Glutamatergic neuron (in vitro differentiated cells): Measurements from ENCODE around the gene ING1. TPM values are rescaled to one million over a fixed set of nuclear protein-coding genes. Genes with fewer than 3 reads are reported as not detected.

Experiments used
- DNase-seq: peaks from one replicate; pipeline ENCODE4 v3.0.0; 2022
- H3K27ac Mint-ChIP-seq: one replicate; pipeline ENCODE4 v1.8.0; 2020; ENCODE audit warnings: mild to moderate bottlenecking, mixed read lengths, inconsistent platforms; ENCODE audit not compliant: unreplicated experiment
- H3K27me3 Mint-ChIP-seq: one replicate; pipeline ENCODE4 v1.8.0; 2020; ENCODE audit warnings: mild to moderate bottlenecking, moderate library complexity, mixed read lengths, inconsistent platforms; ENCODE audit not compliant: unreplicated experiment
- H3K36me3 Mint-ChIP-seq: one replicate; pipeline ENCODE4 v1.8.0; 2020; ENCODE audit warnings: mild to moderate bottlenecking, mixed read lengths, inconsistent platforms; ENCODE audit not compliant: unreplicated experiment
- H3K4me1 Mint-ChIP-seq: one replicate; pipeline ENCODE4 v1.8.0; 2020; ENCODE audit warnings: mild to moderate bottlenecking, low read depth, mixed read lengths, inconsistent platforms; ENCODE audit not compliant: unreplicated experiment
- H3K4me3 Mint-ChIP-seq: one replicate; pipeline ENCODE4 v1.8.0; 2020; ENCODE audit warnings: mild to moderate bottlenecking, mixed read lengths, inconsistent platforms; ENCODE audit not compliant: unreplicated experiment
- H3K9me3 Mint-ChIP-seq: one replicate; pipeline ENCODE4 v1.8.0; 2020; ENCODE audit warnings: mild to moderate bottlenecking, moderate library complexity, mixed read lengths, inconsistent platforms; ENCODE audit not compliant: unreplicated experiment
- total RNA-seq: library from RNA; stranded (reverse); fragmentation: NEBNext Ultra II Directional; extraction: Animal tissue kit (Norgen Biotek cat#: 25700); gene quantifications from one replicate; pipeline ENCODE4 v1.2.1, GENCODE V29; 2021; ENCODE audit not compliant: unreplicated experiment
- TF ChIP-seq, protein P1 (sequence below): fragments of 200-600 bp; sonication (generic); IDR thresholded peaks from one replicate; pipeline ENCODE4 v1.5.0; 2021; ENCODE audit not compliant: partially characterized antibody, unreplicated experiment

The ING1 gene
- total RNA-seq, 1 donor from 2014 or later, result 19.1 TPM

DNA sequence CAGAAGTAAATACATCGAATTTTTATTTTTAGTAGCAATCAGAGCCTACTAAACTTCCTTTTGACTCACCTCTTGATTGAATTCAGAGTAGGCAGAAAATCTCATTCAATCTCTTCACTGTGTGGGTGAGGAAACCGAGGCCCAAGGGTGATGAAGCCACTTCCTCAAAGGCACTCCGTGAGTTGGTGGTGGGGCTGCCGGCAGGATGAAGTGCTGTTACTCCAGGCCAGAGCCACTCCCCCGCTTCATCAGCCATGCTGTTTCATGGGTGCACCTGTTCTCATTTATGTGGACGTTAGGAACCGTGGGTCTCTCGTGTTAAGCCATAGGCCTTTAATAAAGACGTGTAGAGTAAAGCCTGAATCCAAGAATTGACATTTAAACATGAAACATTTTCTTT is 13.2 kb downstream of the ING1 start:
- H3K27me3 Mint-ChIP-seq, result no peaks in the 10 kb centered on the region
- no peak for DNase-seq
- no peaks in the 10 kb centered on the region for H3K4me1 Mint-ChIP-seq
- peaks cover 4% of the 10 kb centered on the region for H3K36me3 Mint-ChIP-seq
- H3K9me3 Mint-ChIP-seq, result no peaks in the 10 kb centered on the region
- TF ChIP-seq, protein P1, sequence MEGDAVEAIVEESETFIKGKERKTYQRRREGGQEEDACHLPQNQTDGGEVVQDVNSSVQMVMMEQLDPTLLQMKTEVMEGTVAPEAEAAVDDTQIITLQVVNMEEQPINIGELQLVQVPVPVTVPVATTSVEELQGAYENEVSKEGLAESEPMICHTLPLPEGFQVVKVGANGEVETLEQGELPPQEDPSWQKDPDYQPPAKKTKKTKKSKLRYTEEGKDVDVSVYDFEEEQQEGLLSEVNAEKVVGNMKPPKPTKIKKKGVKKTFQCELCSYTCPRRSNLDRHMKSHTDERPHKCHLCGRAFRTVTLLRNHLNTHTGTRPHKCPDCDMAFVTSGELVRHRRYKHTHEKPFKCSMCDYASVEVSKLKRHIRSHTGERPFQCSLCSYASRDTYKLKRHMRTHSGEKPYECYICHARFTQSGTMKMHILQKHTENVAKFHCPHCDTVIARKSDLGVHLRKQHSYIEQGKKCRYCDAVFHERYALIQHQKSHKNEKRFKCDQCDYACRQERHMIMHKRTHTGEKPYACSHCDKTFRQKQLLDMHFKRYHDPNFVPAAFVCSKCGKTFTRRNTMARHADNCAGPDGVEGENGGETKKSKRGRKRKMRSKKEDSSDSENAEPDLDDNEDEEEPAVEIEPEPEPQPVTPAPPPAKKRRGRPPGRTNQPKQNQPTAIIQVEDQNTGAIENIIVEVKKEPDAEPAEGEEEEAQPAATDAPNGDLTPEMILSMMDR, result no peak
- H3K4me3 Mint-ChIP-seq, result no peak overlapping the region
- no peak overlapping the region for H3K27ac Mint-ChIP-seq

DNA sequence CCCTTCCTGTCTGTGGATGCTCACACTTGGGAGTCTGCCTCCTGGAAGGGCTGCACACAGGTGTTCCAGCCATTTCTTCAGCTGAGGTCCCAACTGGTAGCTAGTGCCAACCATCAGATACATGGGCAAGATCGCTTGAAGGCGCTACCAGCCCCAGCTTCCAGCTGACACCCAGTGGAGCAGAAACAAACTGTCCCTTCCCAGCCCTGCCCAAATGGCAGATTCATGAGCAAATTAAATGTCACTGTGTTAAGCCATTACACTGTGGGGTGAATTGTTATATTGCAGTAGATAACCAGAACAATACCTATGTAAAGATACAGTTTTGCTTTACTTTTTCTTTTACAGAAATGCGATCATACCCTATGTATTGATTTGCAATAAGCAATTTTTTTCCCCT is 17.6 kb downstream of the ING1 start:
- Mint-ChIP-seq H3K4me3 (no peak overlapping the region), H3K9me3 (no peaks in the 10 kb centered on the region), H3K36me3 (peaks cover 4% of the 10 kb centered on the region), H3K27me3 (peaks cover 2% of the 10 kb centered on the region), H3K27ac (no peak overlapping the region), H3K4me1 (no peaks in the 10 kb centered on the region)
- no peak for DNase-seq
- TF ChIP-seq, protein P1, result no peak

- peaks cover 2% of the 10 kb centered on the region for H3K27me3 Mint-ChIP-seq
- H3K4me1 Mint-ChIP-seq, result no peaks in the 10 kb centered on the region
- no peak overlapping the region for H3K4me3 Mint-ChIP-seq
- H3K27ac Mint-ChIP-seq, result no peak overlapping the region
- peaks cover 19% of the 10 kb centered on the region for H3K36me3 Mint-ChIP-seq
- TF ChIP-seq, protein P1, result no peak
- DNase-seq, result no peak
- peaks cover 4% of the 10 kb centered on the region for H3K9me3 Mint-ChIP-seq
Measured at GRCh38 chr13:110734561-110734960, 21.1 kb downstream of the ING1 start.

DNA sequence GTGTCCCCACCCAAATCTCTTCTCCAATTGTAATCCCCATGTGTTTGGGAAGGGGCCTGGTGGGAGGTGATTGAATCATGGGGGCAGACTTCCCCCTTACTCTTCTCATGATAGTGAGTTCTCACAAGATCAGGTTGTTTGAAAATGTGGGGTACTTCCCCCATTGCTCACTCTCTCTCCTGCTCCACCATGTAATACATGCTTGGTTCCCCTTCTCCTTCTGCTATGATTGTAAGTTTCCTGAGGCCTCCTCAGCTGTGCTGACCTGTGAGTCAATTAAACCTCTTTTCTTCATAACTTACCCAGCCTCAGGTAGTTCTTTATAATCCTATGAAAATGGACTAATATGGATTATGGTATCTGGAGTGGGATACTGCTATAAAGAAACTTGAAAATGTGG is 24.1 kb downstream of the ING1 start:
- no peak for DNase-seq
- TF ChIP-seq, protein P1, result no peak
- Mint-ChIP-seq H3K27me3 (peaks cover 2% of the 10 kb centered on the region), H3K9me3 (peaks cover 6% of the 10 kb centered on the region), H3K27ac (no peak overlapping the region), H3K36me3 (peaks cover 26% of the 10 kb centered on the region), H3K4me3 (no peak overlapping the region), H3K4me1 (no peaks in the 10 kb centered on the region)

DNA sequence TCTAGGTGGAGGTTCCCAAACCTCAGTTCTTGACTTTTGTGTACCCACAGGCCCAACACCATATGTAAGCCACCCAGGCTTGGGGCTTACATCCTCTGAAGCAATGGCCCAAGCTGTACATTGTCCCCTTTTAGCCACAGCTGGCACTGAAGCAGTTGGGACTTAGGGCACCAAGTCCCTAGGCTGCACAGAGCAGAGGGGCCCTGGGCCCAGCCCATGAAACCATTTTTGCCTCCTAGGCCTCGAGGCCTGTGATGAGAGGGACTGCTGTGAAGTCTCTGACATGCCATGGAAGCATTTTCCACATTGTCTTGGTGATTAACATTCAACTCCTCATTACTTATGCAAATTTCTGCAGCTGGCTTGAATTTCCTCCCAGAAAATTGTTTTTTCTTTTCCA is 30.2 kb downstream of the ING1 start:
- no peak for DNase-seq
- Mint-ChIP-seq H3K9me3 (peaks cover 7% of the 10 kb centered on the region), H3K27ac (no peak overlapping the region), H3K4me3 (no peak overlapping the region), H3K27me3 (peaks cover 4% of the 10 kb centered on the region), H3K36me3 (peaks cover 27% of the 10 kb centered on the region), H3K4me1 (no peaks in the 10 kb centered on the region)
- TF ChIP-seq, protein P1, result no peak
